H1 (cell line): Measurements from ENCODE around the gene MSI2. TPM values are rescaled to one million over a fixed set of nuclear protein-coding genes. Genes with fewer than 3 reads are reported as not detected.

Experiments
- CTCF ChIA-PET: fragments of 300-600 bp; sonication (Branson Sonifier 250); formaldehyde crosslinking; loops from one replicate; lab custom pipeline; 2021; ENCODE audit not compliant: partially characterized antibody; lab: Charles Lee
- POLR2A ChIA-PET: fragments of 300-600 bp; sonication (Branson Sonifier 250); formaldehyde crosslinking; loops from one replicate; lab custom pipeline; 2021; ENCODE audit warnings: inconsistent platforms; ENCODE audit not compliant: partially characterized antibody; lab: Charles Lee
- DNase-seq, 2 experiments: peaks; one replicate each; pipeline versions ENCODE4 v3.0.0 to v3.0.0-alpha.2; 2010 to 2022; ENCODE audit warnings: low spot score in 2 of 2, low read depth in 1 of 2, mixed read lengths in 1 of 2
- FAIRE-seq: peaks from 2 replicates; lab custom pipeline; 2011; peaks lifted over from hg19 to GRCh38; lab: Jason Lieb, UNC
- H2AFZ ChIP-seq: 2 replicates; pipeline ENCODE4 v1.8.1; 2012; ENCODE audit warnings: low read length, inconsistent platforms
- H2AK5ac ChIP-seq: 2 replicates; pipeline ENCODE4 v1.6.1; 2013; ENCODE audit warnings: low read depth, low read length
- H2BK120ac ChIP-seq: replicated peaks from 2 replicates; pipeline ENCODE3; 2013; ENCODE audit warnings: low read depth, low read length, inconsistent platforms
- H2BK12ac ChIP-seq: 2 replicates; pipeline ENCODE4 v1.6.1; 2013; ENCODE audit warnings: low read depth, low read length
- H2BK15ac ChIP-seq: 2 replicates; pipeline ENCODE4 v1.6.1; 2013; ENCODE audit warnings: low read length
- H2BK20ac ChIP-seq: 2 replicates; pipeline ENCODE4 v1.6.1; 2013; ENCODE audit warnings: low read length
- H2BK5ac ChIP-seq: 2 replicates; pipeline ENCODE4 v1.6.1; 2013; ENCODE audit warnings: low read depth, low read length
- H3K14ac ChIP-seq: 2 replicates; pipeline ENCODE4 v1.6.1; 2013; ENCODE audit warnings: inconsistent platforms; ENCODE audit not compliant: insufficient read length
- H3K18ac ChIP-seq: 2 replicates; pipeline ENCODE4 v1.6.1; 2013; ENCODE audit warnings: low read length; ENCODE audit errors: extremely low read depth
- H3K23ac ChIP-seq: 2 replicates; pipeline ENCODE4 v1.6.1; 2013; ENCODE audit warnings: inconsistent platforms; ENCODE audit not compliant: insufficient read length
- H3K23me2 ChIP-seq: 2 replicates; pipeline ENCODE4 v1.6.1; 2013; ENCODE audit warnings: low read depth, low read length
- H3K27ac ChIP-seq: 2 replicates; pipeline ENCODE4 v1.6.1; 2011; ENCODE audit warnings: low read depth, low read length, inconsistent platforms
- H3K27me3 ChIP-seq, 4 experiments: replicated peaks in 1 of 4; 1 replicate in 1 of 4; 2 replicates in 3 of 4; pipeline versions ENCODE4 v1.6.1 to v1.8.1; 2011 to 2013; ENCODE audit warnings: low read length in 3 of 4, mild to moderate bottlenecking in 3 of 4, inconsistent platforms in 2 of 4, mixed read lengths in 2 of 4, moderate library complexity in 1 of 4; ENCODE audit not compliant: control insufficient read depth in 3 of 4, insufficient read depth in 3 of 4; ENCODE audit errors: extremely low read depth in 1 of 4
- H3K36me3 ChIP-seq, 4 experiments: 2 replicates each; pipeline versions ENCODE4 v1.6.1 to v1.8.1; 2011 to 2013; ENCODE audit warnings: mild to moderate bottlenecking in 4 of 4, low read length in 3 of 4, moderate library complexity in 2 of 4, control low read depth in 1 of 4, inconsistent platforms in 1 of 4; ENCODE audit not compliant: insufficient read depth in 4 of 4, control insufficient read depth in 2 of 4
- H3K4ac ChIP-seq: replicated peaks from 2 replicates; pipeline ENCODE3; 2013; ENCODE audit warnings: low read length, low read depth, mixed read lengths, inconsistent platforms; ENCODE audit not compliant: insufficient read length
- H3K4me1 ChIP-seq, 4 experiments: replicated peaks in 1 of 4; 1 replicate in 1 of 4; 2 replicates in 3 of 4; pipeline versions ENCODE4 v1.6.1 to v1.8.1; 2011 to 2013; ENCODE audit warnings: low read length in 3 of 4, inconsistent platforms in 2 of 4, mixed read lengths in 1 of 4; ENCODE audit not compliant: insufficient read depth in 4 of 4, control insufficient read depth in 3 of 4
- H3K4me2 ChIP-seq, 2 experiments: 2 replicates each; pipeline versions ENCODE4 v1.6.1 to v1.8.1; 2011 to 2013; ENCODE audit warnings: low read depth in 2 of 2, low read length in 2 of 2, control low read depth in 1 of 2, inconsistent platforms in 1 of 2, mild to moderate bottlenecking in 1 of 2; ENCODE audit not compliant: insufficient read depth in 1 of 2
- H3K4me3 ChIP-seq, 4 experiments: fragments of 200-600, 300-600 bp in 1 of 4; sonication (generic), shearing (Covaris generic), sonication (Bioruptor Twin) in 1 of 4; 2 replicates each; pipeline versions ENCODE4 v1.5.1 to v1.8.1; 2011 to 2016; ENCODE audit warnings: low read length in 4 of 4, low read depth in 3 of 4, control low read depth in 2 of 4, inconsistent platforms in 2 of 4, mild to moderate bottlenecking in 2 of 4, mixed read lengths in 1 of 4, moderate library complexity in 1 of 4; ENCODE audit not compliant: insufficient read depth in 2 of 4; ENCODE audit errors: extremely low read depth in 1 of 4
- H3K56ac ChIP-seq: replicated peaks from 2 replicates; pipeline ENCODE3; 2013; ENCODE audit warnings: low read depth, mild to moderate bottlenecking, mixed read lengths, low read length, inconsistent platforms; ENCODE audit not compliant: insufficient read length
- H3K79me1 ChIP-seq: 2 replicates; pipeline ENCODE4 v1.6.1; 2013; ENCODE audit warnings: low read depth, low read length, control low read depth
- H3K79me2 ChIP-seq, 2 experiments: 2 replicates each; pipeline versions ENCODE4 v1.6.1 to v1.8.1; 2012 to 2013; ENCODE audit warnings: low read length in 2 of 2, mild to moderate bottlenecking in 2 of 2, inconsistent platforms in 1 of 2; ENCODE audit not compliant: insufficient read depth in 2 of 2, control insufficient read depth in 1 of 2
- H3K9ac ChIP-seq, 4 experiments: replicated peaks in 1 of 4; 1 replicate in 1 of 4; 2 replicates in 3 of 4; pipeline versions ENCODE4 v1.6.1 to v1.8.1; 2011 to 2013; ENCODE audit warnings: low read depth in 3 of 4, low read length in 3 of 4, control low read depth in 2 of 4, mild to moderate bottlenecking in 2 of 4, moderate library complexity in 2 of 4, inconsistent platforms in 1 of 4; ENCODE audit errors: extremely low read depth in 1 of 4
- H3K9me3 ChIP-seq, 2 experiments: 2 replicates each; pipeline versions ENCODE4 v1.6.1 to v1.8.1; 2012 to 2013; ENCODE audit warnings: mild to moderate bottlenecking in 2 of 2, moderate library complexity in 2 of 2, control low read depth in 1 of 2, inconsistent platforms in 1 of 2, low read depth in 1 of 2, low read length in 1 of 2, mixed read lengths in 1 of 2; ENCODE audit not compliant: insufficient read depth in 2 of 2
- H4K20me1 ChIP-seq, 2 experiments: replicated peaks in 1 of 2; 2 replicates each; pipeline versions ENCODE3 to v1.8.1; 2011 to 2013; ENCODE audit warnings: inconsistent platforms in 2 of 2, low read length in 2 of 2, mild to moderate bottlenecking in 1 of 2; ENCODE audit not compliant: insufficient read depth in 2 of 2, control insufficient read depth in 1 of 2
- H4K5ac ChIP-seq: 2 replicates; pipeline ENCODE4 v1.6.1; 2013; ENCODE audit warnings: low read length, low read depth, mixed read lengths, inconsistent platforms; ENCODE audit not compliant: insufficient read length
- H4K8ac ChIP-seq: 2 replicates; pipeline ENCODE4 v1.8.0; 2013; ENCODE audit warnings: mild to moderate bottlenecking, moderate library complexity, low read length, inconsistent platforms; ENCODE audit not compliant: insufficient read depth; ENCODE audit errors: extremely low read depth
- H4K91ac ChIP-seq: replicated peaks from 2 replicates; pipeline ENCODE3; 2013; ENCODE audit warnings: low read length, mixed read lengths, inconsistent platforms; ENCODE audit not compliant: insufficient read length
- BCL11A ChIP-seq, 2 experiments: IDR thresholded peaks; one replicate each; pipeline ENCODE4 v1.6.1; 2011; ENCODE audit warnings: low read depth in 2 of 2, low read length in 2 of 2, mild to moderate bottlenecking in 2 of 2
- BRCA1 ChIP-seq: IDR thresholded peaks from 2 replicates; pipeline ENCODE4 v1.6.1; 2012; ENCODE audit warnings: low read depth, low read length, improper control_type of control experiment
- CEBPB ChIP-seq: IDR thresholded peaks from 2 replicates; pipeline ENCODE4 v1.6.1; 2012; ENCODE audit warnings: low read depth, low read length
- CHD1 ChIP-seq: IDR thresholded peaks from 2 replicates; pipeline ENCODE4 v1.6.1; 2012; ENCODE audit warnings: low read depth, low read length, improper control_type of control experiment
- HDAC6 ChIP-seq: IDR thresholded peaks from one replicate; pipeline ENCODE4 v1.7.1; 2012; ENCODE audit warnings: low read depth, mild to moderate bottlenecking, inconsistent platforms, low read length, moderate library complexity
- JUN ChIP-seq: IDR thresholded peaks from 2 replicates; pipeline ENCODE4 v1.6.1; 2011; ENCODE audit warnings: low read depth, mild to moderate bottlenecking, improper control_type of control experiment, low read length
- KDM1A ChIP-seq: fragments of 200-600, 300-600 bp; sonication (generic); IDR thresholded peaks from 2 replicates; pipeline ENCODE4 v1.7.1; 2016; ENCODE audit warnings: mild to moderate bottlenecking, low read length, borderline replicate concordance
- MAFK ChIP-seq: IDR thresholded peaks from 2 replicates; pipeline ENCODE4 v1.6.1; 2012; ENCODE audit warnings: low read depth, mild to moderate bottlenecking, improper control_type of control experiment, low read length
- SP1 ChIP-seq: IDR thresholded peaks from 2 replicates; pipeline ENCODE4 v1.6.1; 2011; ENCODE audit warnings: low read depth, low read length
- TEAD4 ChIP-seq: IDR thresholded peaks from 2 replicates; pipeline ENCODE4 v1.6.1; 2012; ENCODE audit warnings: low read depth, low read length, inconsistent platforms, mixed read lengths
- YY1 ChIP-seq: IDR thresholded peaks from 2 replicates; pipeline ENCODE4 v1.6.1; 2011; ENCODE audit warnings: low read depth, mild to moderate bottlenecking, low read length
- ZNF274 ChIP-seq: IDR thresholded peaks from 2 replicates; pipeline ENCODE4 v1.7.0; 2012; ENCODE audit warnings: low read length, borderline replicate concordance; ENCODE audit errors: extremely low read depth
- WGBS, 2 experiments: shearing (Covaris generic) in 1 of 2; methylation state at CpG; one replicate each; pipeline versions ENCODE4 v1.1.6 to v1.1.7; 2013 to 2015; ENCODE audit warnings: low lambda C conversion rate in 2 of 2, mixed read lengths in 2 of 2, inconsistent platforms in 1 of 2, low coverage in 1 of 2, missing lambda C conversion rate in 1 of 2; ENCODE audit not compliant: insufficient replicate concordance in 2 of 2, insufficient coverage in 1 of 2, insufficient read length in 1 of 2; ENCODE audit errors: extremely low coverage in 1 of 2, missing lambda C conversion rate in 1 of 2; 5-methylcytosine and 5-hydroxymethylcytosine counted together
- polyA plus RNA-seq, 7 experiments: library from polyadenylated mRNA; depleted of rRNA in 3 of 7; stranded (reverse) in 5 of 7; unstranded in 2 of 7; fragments of >200 nt in 5 of 7; fragments of 200-250 nt in 2 of 7; gene quantifications; 1 replicate in 5 of 7; 2 replicates in 1 of 7; 4 replicates in 1 of 7; pipeline versions ENCODE4 v1.2.1 to v1.2.3, GENCODE V29; 2011 to 2013; ENCODE audit warnings: missing spikeins in 2 of 7, mixed read lengths in 2 of 7
- total RNA-seq: library from RNA; stranded (reverse); fragmentation: NEBNext Ultra II Directional; extraction: Animal tissue kit (Norgen Biotek cat#: 25700); gene quantifications from 2 replicates; pipeline ENCODE4 v1.2.1, GENCODE V29; 2021

Gene MSI2
- total and polyA plus RNA-seq, 2 of the 8 experiments (the other 6 are each of a cell fraction or from before 2014, with no cell fraction given) = 36.7 to 80.6 TPM

DNA sequence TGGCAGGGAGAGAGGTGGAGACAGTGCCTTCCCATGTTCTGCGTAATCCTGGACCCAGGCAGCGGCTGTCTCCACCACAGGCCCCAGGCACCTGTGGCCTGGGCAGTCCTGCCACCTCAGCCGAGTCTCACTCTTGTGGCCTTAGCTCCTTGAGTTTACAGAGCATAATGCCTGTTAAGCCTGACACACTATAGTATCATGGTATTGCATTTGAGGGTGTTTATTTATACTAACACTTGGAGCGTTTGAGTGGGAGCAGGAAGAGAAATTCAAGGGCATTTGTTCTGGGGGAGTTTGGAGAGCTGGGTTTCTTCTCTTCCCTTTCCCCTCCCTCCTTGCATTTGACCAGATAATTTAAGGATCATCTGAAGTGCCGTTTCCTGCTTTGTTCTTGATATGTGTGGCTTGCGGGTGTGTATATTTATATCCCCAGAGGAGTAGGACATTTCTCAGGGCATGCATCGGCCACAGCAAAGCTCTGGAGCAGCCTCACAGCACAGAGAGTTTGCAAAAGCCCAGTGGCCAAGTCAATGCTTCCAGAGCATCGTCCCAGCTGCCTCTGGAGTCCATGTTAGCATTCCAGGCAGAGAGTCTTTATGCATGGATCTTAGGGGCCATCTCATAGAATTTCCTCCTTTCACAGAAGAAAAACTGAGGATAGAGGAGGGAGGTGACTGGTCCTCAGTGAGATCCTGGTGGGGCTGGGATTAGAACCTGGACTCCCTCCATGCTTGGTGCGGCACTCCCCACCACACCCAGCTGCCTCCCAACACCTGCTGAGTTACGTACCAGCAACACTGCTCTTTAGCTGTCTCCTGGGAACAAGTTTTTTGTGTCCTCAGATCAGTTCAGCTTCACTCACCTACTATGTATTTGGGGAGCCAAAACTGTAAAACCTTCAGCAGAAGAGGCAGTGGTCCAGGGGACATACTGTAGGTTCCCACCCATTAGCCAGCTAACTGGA, 266.0 kb downstream of the MSI2 start:
- POLR2A ChIA-PET = interaction anchor here (1.1 to 1.5 kb wide), 2 partner anchors 10 to 11 kb away, joined by 3 to 5 read pairs; no protein-coding TSS in a partner anchor
- TF ChIP-seq KDM1A (no peak), TEAD4 (no peak), BCL11A (IDR thresholded peaks at IDR 0.05; ENCODE audit: low read depth in 2 of 2, low read length in 2 of 2) (no peak), JUN (no peak), HDAC6 (no peak), ZNF274 (no peak), CEBPB (no peak), SP1 (no peak), YY1 (no peak), MAFK (no peak), BRCA1 (no peak), CHD1 (no peak)

More for the DNA sequence above, 266.0 kb downstream of the MSI2 start:
- Histone ChIP-seq H3K4ac (no peak overlapping the region), H2BK12ac (peak overlapping the region; percentile 77; the same call in 1 of the 2 replicates), H3K79me2 (peaks cover 0 to 7% of the 10 kb centered on the region in 2 experiments; a peak in 1 of 4 replicates), H3K14ac (no peak overlapping the region), H2BK5ac (no peak overlapping the region), H3K4me3 (no peak overlapping the region), H2BK120ac (no peak overlapping the region), H3K23me2 (no peaks in the 10 kb centered on the region), H3K4me1 (peaks cover 0 to 24% (median 10%) of the 10 kb centered on the region in 4 experiments; a peak in 6 of 7 replicates), H4K5ac (peak overlapping the region; percentile 25), H4K91ac (peak overlapping the region; percentile 25), H3K23ac (no peak overlapping the region), H2BK20ac (0 out of 2 replicates have a peak overlapping the region, but pooled peaks have one; percentile 44), H3K9me3 (no peaks in the 10 kb centered on the region), H3K36me3 (no peaks in the 10 kb centered on the region), H3K18ac (no peak overlapping the region), H3K79me1 (peaks cover 4% of the 10 kb centered on the region; the same call in 1 of the 2 replicates), H4K20me1 (peaks cover 3% of the 10 kb centered on the region in 2 experiments), H3K27me3 (no peaks in the 10 kb centered on the region), H4K8ac (no peak overlapping the region), H3K4me2 (no peak overlapping the region), H3K56ac (no peak overlapping the region), H3K9ac (no peak overlapping the region), H2AFZ (no peak overlapping the region), H2BK15ac (peak overlapping the region; percentile 54; the same call in 1 of the 2 replicates), H3K27ac (0 out of 2 replicates have a peak overlapping the region, but pooled peaks have one; percentile 22), H2AK5ac (no peak overlapping the region)
- CTCF ChIA-PET = interaction anchor here (0.8 to 1.7 kb wide), 6 partner anchors 26 to 279 kb away, joined by 3 to 6 read pairs (median 4); no protein-coding TSS in a partner anchor
- DNase-seq (no peak), FAIRE-seq (no peak)
- 90% methylated on average over 10 of the region's 10 CpGs; no CpG with 5 or more reads in 1 of the 2 experiments for WGBS, 2 experiments
